Right kidney (tissue), 9 donors: ENCODE results near the gene PGAM5.

ENCODE experiments used
- DNase-seq: peaks from one replicate; pipeline ENCODE4 v3.0.0-alpha.2; 2016
- long read RNA-seq, 8 donors: transcript quantifications; one replicate each; lab custom pipeline, GENCODE V29; 2026

PGAM5 gene
- long read RNA-seq, donor 1, partial matches to known transcripts, result 0 of 2 reads
- long read RNA-seq, donor 1, other reads (novel, unspliced or antisense), result 0 of 2 reads
- long read RNA-seq, donor 2, partial matches to known transcripts, result 17 of 20 reads
- long read RNA-seq, donor 2, other reads (novel, unspliced or antisense), result 0 of 20 reads
- long read RNA-seq, donor 3, partial matches to known transcripts, result 13 of 17 reads
- long read RNA-seq, donor 3, other reads (novel, unspliced or antisense), result 0 of 17 reads
- long read RNA-seq, donor 4, partial matches to known transcripts, result 0 of 1 reads
- long read RNA-seq, donor 4, other reads (novel, unspliced or antisense), result 0 of 1 reads
- long read RNA-seq, donor 5, partial matches to known transcripts, result 0 of 1 reads
- long read RNA-seq, donor 5, other reads (novel, unspliced or antisense), result 0 of 1 reads
- long read RNA-seq, donor 6, partial matches to known transcripts, result 15 of 15 reads
- long read RNA-seq, donor 6, other reads (novel, unspliced or antisense), result 0 of 15 reads
- long read RNA-seq, donor 7, partial matches to known transcripts, result 19 of 23 reads
- long read RNA-seq, donor 7, other reads (novel, unspliced or antisense), result 0 of 23 reads
- long read RNA-seq, donor 8, partial matches to known transcripts, result 0 of 4 reads
- long read RNA-seq, donor 8, other reads (novel, unspliced or antisense), result 0 of 4 reads

GRCh38 chr12:132710405-132711079 is at the start of gene PGAM5:
Gene PGAM5, plus strand, starts transcription at chr12:132710842. Its CDS starts 35 bp downstream, at chr12:132710877.
- DNase-seq, result peak; percentile 93

GRCh38 chr12:132660996-132661395 is 49.6 kb upstream of the PGAM5 start:
- DNase-seq, result no peak

- no peak for DNase-seq
These were observed 48.7 kb upstream of the PGAM5 start for GRCh38 chr12:132661972-132662371.

GRCh38 chr12:132662901-132663755 is 47.5 kb upstream of the PGAM5 start:
- DNase-seq, result no peak

GRCh38 chr12:132664206-132665148 is 46.2 kb upstream of the PGAM5 start:
- no peak for DNase-seq

GRCh38 chr12:132665149-132665491 is 45.5 kb upstream of the PGAM5 start:
- DNase-seq, result no peak

GRCh38 chr12:132665794-132666193 is 44.8 kb upstream of the PGAM5 start:
- DNase-seq, result no peak

GRCh38 chr12:132668191-132669088 is 42.2 kb upstream of the PGAM5 start:
- no peak for DNase-seq

GRCh38 chr12:132669166-132669879 is 41.3 kb upstream of the PGAM5 start:
- DNase-seq, result no peak

- DNase-seq, result no peak
These were observed 38.5 kb upstream of the PGAM5 start for GRCh38 chr12:132672116-132672515.

- no peak for DNase-seq
These were observed 38.0 kb upstream of the PGAM5 start for GRCh38 chr12:132672678-132673077.

- DNase-seq, result no peak
These were observed 37.1 kb upstream of the PGAM5 start for GRCh38 chr12:132673288-132674179.

- DNase-seq, result no peak
These were observed 36.1 kb upstream of the PGAM5 start for GRCh38 chr12:132674561-132674960.

GRCh38 chr12:132675757-132676432 is 34.7 kb upstream of the PGAM5 start:
- DNase-seq, result no peak

- DNase-seq, result no peak
These were observed 33.1 kb upstream of the PGAM5 start for GRCh38 chr12:132677492-132677891.

- DNase-seq, result no peak
These were observed 25.2 kb upstream of the PGAM5 start for GRCh38 chr12:132685400-132685799.

- no peak for DNase-seq
These were observed 23.8 kb upstream of the PGAM5 start for GRCh38 chr12:132686825-132687210.
